Glutamatergic neuron (in vitro differentiated cells): Measurements from ENCODE around the gene FBXL20. TPM values are rescaled to one million over a fixed set of nuclear protein-coding genes. Genes with fewer than 3 reads are reported as not detected.
"Not testable (repeated sequence)": the region's sequence is repeated elsewhere in the genome, so short reads cannot be mapped to it uniquely, and the experiment has no call there.

Experiments used
- DNase-seq: peaks from one replicate; pipeline ENCODE4 v3.0.0; 2022
- H3K27ac Mint-ChIP-seq: one replicate; pipeline ENCODE4 v1.8.0; 2020; ENCODE audit warnings: mild to moderate bottlenecking, mixed read lengths, inconsistent platforms; ENCODE audit not compliant: unreplicated experiment
- H3K27me3 Mint-ChIP-seq: one replicate; pipeline ENCODE4 v1.8.0; 2020; ENCODE audit warnings: mild to moderate bottlenecking, moderate library complexity, mixed read lengths, inconsistent platforms; ENCODE audit not compliant: unreplicated experiment
- H3K36me3 Mint-ChIP-seq: one replicate; pipeline ENCODE4 v1.8.0; 2020; ENCODE audit warnings: mild to moderate bottlenecking, mixed read lengths, inconsistent platforms; ENCODE audit not compliant: unreplicated experiment
- H3K4me1 Mint-ChIP-seq: one replicate; pipeline ENCODE4 v1.8.0; 2020; ENCODE audit warnings: mild to moderate bottlenecking, low read depth, mixed read lengths, inconsistent platforms; ENCODE audit not compliant: unreplicated experiment
- H3K4me3 Mint-ChIP-seq: one replicate; pipeline ENCODE4 v1.8.0; 2020; ENCODE audit warnings: mild to moderate bottlenecking, mixed read lengths, inconsistent platforms; ENCODE audit not compliant: unreplicated experiment
- H3K9me3 Mint-ChIP-seq: one replicate; pipeline ENCODE4 v1.8.0; 2020; ENCODE audit warnings: mild to moderate bottlenecking, moderate library complexity, mixed read lengths, inconsistent platforms; ENCODE audit not compliant: unreplicated experiment
- total RNA-seq: library from RNA; stranded (reverse); fragmentation: NEBNext Ultra II Directional; extraction: Animal tissue kit (Norgen Biotek cat#: 25700); gene quantifications from one replicate; pipeline ENCODE4 v1.2.1, GENCODE V29; 2021; ENCODE audit not compliant: unreplicated experiment
- TF ChIP-seq, protein P1 (sequence below): fragments of 200-600 bp; sonication (generic); IDR thresholded peaks from one replicate; pipeline ENCODE4 v1.5.0; 2021; ENCODE audit not compliant: partially characterized antibody, unreplicated experiment

FBXL20 gene
- total RNA-seq, 1 donor from 2014 or later, result 31.0 TPM

DNA sequence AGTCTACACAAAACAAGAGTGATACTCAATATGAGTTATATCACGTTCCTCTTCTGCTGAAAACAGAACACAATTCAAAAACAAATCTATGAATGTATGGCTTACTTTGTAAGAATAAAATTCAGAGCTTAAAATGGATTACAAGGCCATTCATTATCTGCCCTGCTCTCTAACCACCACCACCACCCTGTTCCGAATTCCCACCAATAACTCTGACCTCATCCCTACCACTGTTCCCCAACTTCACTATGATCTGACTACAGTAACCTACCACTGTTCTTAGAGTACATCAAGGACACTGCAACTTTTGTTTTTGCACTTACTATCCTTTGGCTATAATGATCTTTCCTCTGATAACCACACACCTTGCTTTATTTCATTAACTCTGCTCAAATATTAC, 21.3 kb downstream of the FBXL20 start:
- Mint-ChIP-seq H3K36me3 (peaks cover 4% of the 10 kb centered on the region), H3K27me3 (no peaks in the 10 kb centered on the region), H3K4me3 (no peak overlapping the region), H3K4me1 (peaks cover 5% of the 10 kb centered on the region), H3K27ac (no peak overlapping the region), H3K9me3 (peaks cover 2% of the 10 kb centered on the region)
- TF ChIP-seq, protein P1, sequence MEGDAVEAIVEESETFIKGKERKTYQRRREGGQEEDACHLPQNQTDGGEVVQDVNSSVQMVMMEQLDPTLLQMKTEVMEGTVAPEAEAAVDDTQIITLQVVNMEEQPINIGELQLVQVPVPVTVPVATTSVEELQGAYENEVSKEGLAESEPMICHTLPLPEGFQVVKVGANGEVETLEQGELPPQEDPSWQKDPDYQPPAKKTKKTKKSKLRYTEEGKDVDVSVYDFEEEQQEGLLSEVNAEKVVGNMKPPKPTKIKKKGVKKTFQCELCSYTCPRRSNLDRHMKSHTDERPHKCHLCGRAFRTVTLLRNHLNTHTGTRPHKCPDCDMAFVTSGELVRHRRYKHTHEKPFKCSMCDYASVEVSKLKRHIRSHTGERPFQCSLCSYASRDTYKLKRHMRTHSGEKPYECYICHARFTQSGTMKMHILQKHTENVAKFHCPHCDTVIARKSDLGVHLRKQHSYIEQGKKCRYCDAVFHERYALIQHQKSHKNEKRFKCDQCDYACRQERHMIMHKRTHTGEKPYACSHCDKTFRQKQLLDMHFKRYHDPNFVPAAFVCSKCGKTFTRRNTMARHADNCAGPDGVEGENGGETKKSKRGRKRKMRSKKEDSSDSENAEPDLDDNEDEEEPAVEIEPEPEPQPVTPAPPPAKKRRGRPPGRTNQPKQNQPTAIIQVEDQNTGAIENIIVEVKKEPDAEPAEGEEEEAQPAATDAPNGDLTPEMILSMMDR, result no peak
- DNase-seq, result no peak

DNA sequence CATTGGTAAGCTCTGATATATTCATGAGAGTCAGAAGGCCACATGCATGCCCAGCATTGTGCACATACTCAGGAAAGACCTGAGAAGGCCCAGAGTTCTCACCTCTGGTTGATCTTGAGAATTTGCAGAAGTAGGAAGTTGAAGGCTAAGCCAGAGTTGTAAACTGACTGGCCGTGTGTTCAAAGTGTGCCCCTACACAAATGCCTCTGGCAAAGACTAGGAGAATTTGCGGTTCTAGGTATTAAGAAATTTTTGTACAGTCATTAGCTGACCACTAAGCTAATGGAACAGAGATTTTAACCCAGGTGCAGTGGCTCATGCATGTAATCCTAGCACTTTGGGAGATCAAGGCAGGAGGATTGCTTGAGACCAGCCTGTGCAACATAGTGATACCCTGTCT, 25.0 kb downstream of the FBXL20 start:
- Mint-ChIP-seq H3K9me3 (peaks cover 2% of the 10 kb centered on the region), H3K27me3 (no peaks in the 10 kb centered on the region), H3K4me1 (peaks cover 5% of the 10 kb centered on the region), H3K36me3 (no peaks in the 10 kb centered on the region), H3K4me3 (no peak overlapping the region), H3K27ac (no peak overlapping the region)
- DNase-seq, result no peak
- TF ChIP-seq, protein P1, result no peak

DNA sequence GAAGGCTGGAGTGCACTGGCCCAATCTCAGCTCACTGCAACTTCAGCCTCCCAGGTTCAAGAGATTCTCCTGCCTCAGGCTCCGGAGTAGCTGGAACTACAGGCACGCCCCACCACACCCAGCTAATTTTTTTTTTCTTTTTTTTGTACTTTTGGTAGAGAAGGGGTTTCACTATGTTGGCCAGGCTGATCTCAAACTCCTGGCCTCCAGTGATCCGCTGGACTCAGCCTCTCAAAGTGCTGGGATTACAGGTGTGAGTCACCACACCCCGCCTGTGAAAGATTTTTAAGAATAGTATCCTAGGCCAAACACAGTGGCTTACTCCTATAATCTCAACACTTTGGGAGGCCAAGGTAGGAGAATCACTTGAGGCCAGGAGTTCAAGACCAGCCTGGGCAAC, 33.6 kb downstream of the FBXL20 start:
- DNase-seq, H3K27me3 Mint-ChIP-seq, H3K36me3 Mint-ChIP-seq, H3K27ac Mint-ChIP-seq, H3K4me3 Mint-ChIP-seq, H3K9me3 Mint-ChIP-seq, H3K4me1 Mint-ChIP-seq: not testable (repeated sequence)

DNA sequence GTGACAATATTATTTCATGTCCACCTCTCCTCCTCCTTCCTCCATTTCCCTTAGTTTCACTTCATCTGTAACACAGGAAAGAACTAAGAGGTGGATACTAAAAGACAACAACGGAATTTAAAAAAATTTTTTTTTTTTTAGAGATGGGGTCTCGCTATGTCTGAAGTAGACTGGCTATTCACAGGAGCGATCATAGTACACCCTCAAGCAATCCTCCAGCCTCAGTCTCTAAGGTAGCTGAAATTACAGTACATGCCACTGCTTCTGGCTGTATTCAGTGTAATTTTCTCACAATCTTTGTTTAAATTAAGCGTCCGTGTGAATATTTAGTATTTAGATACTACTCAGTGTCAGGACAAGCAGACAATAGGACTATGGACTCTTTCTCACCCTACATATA, 35.6 kb downstream of the FBXL20 start:
- DNase-seq, result no peak

DNA sequence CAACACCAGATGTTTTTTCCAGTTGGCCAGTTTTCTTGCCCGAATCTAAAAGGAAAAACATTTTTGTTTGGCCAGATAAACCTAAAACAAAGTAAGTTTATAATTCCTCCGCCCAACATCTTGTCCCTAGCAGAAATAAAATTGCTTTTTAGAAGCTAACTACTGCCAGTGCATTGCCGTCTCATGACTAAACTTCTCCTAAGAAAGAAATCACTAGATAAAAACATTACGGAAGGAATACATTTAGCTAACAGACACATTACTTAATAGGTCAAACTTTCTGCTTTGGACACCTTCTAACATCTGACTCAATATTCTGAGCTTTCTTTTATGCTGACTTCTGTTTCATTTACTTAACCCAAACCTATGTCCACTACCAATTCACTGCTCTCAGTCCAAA, 36.2 kb downstream of the FBXL20 start:
- TF ChIP-seq, protein P1, result no peak
- Mint-ChIP-seq H3K27me3 (peaks cover 2% of the 10 kb centered on the region), H3K4me3 (no peak overlapping the region), H3K4me1 (no peaks in the 10 kb centered on the region), H3K9me3 (peaks cover 2% of the 10 kb centered on the region), H3K36me3 (no peaks in the 10 kb centered on the region), H3K27ac (no peak overlapping the region)
- no peak for DNase-seq

More for the DNA sequence above, 35.6 kb downstream of the FBXL20 start:
- Mint-ChIP-seq H3K4me3 (no peak overlapping the region), H3K27ac (no peak overlapping the region), H3K4me1 (no peaks in the 10 kb centered on the region), H3K36me3 (no peaks in the 10 kb centered on the region), H3K9me3 (peaks cover 2% of the 10 kb centered on the region), H3K27me3 (peaks cover 2% of the 10 kb centered on the region)
- TF ChIP-seq, protein P1, result no peak
